ENCODE measurements around the gene RUFY3.

Gene RUFY3

GRCh38 chr4:70842761-70843435 is 121.1 kb downstream of the RUFY3 start:
- TF ChIP-seq CTCF (IDR thresholded peaks at IDR 0.05; ENCODE audit: low read depth, low read length) = no peak
- DNase-seq = no peak
- Histone ChIP-seq H3K4me1 (no peaks in the 10 kb centered on the region), H3K9me3 (no peaks in the 10 kb centered on the region), H3K27me3 (no peaks in the 10 kb centered on the region), H3K4me3 (ENCODE audit: low read depth, low read length) (no peak overlapping the region), H3K36me3 (peaks cover 4% of the 10 kb centered on the region; the same call in 1 of the 2 replicates)

GRCh38 chr4:70844180-70844579 is 122.4 kb downstream of the RUFY3 start:
- no peak for DNase-seq
- Histone ChIP-seq H3K4me1 (no peaks in the 10 kb centered on the region), H3K9me3 (no peaks in the 10 kb centered on the region), H3K36me3 (peaks cover 4% of the 10 kb centered on the region; the same call in 1 of the 2 replicates), H3K27me3 (no peaks in the 10 kb centered on the region), H3K4me3 (ENCODE audit: low read depth, low read length) (no peak overlapping the region)
- TF ChIP-seq CTCF (IDR thresholded peaks at IDR 0.05; ENCODE audit: low read depth, low read length) = no peak

DNA sequence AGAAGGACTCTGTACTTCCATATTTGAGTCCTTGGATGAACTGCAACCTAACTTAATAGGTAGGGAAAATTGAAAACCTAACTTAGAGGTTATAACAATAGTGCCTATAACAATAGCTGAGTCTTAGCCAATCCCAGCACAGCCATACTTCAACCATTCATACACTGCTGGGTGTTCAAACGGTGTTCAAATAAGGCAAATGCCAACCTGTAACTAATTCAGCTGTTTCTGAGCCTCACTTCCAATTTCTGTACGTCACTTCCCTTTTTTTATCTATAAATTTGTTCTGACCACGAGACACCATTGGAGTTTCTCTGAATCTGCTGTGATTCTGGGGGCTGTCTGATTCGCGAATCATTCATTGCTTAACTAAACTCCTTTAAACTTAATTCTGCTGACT is 127.5 kb downstream of the RUFY3 start:
- H3K27me3 ChIP-seq = no peaks in the 10 kb centered on the region
- DNase-seq = no peak
- no peaks in the 10 kb centered on the region for H3K4me1 ChIP-seq
- no peak for TF ChIP-seq CTCF (IDR thresholded peaks at IDR 0.05; ENCODE audit: low read depth, low read length)
- H3K4me3 ChIP-seq (ENCODE audit: low read depth, low read length) = no peak overlapping the region
- H3K36me3 ChIP-seq = no peaks in the 10 kb centered on the region
- no peaks in the 10 kb centered on the region for H3K9me3 ChIP-seq

- H3K27me3 ChIP-seq = no peaks in the 10 kb centered on the region
- no peak for DNase-seq
- H3K4me1 ChIP-seq = peaks cover 5% of the 10 kb centered on the region; the same call in 1 of the 2 replicates
- no peaks in the 10 kb centered on the region for H3K9me3 ChIP-seq
- H3K36me3 ChIP-seq = no peaks in the 10 kb centered on the region
- H3K4me3 ChIP-seq (ENCODE audit: low read depth, low read length) = no peak overlapping the region
- TF ChIP-seq CTCF (IDR thresholded peaks at IDR 0.05; ENCODE audit: low read depth, low read length) = no peak
These were observed 133.7 kb downstream of the RUFY3 start for GRCh38 chr4:70855464-70855863.
